ENCODE measurements around the gene MAGOH.

DNA sequence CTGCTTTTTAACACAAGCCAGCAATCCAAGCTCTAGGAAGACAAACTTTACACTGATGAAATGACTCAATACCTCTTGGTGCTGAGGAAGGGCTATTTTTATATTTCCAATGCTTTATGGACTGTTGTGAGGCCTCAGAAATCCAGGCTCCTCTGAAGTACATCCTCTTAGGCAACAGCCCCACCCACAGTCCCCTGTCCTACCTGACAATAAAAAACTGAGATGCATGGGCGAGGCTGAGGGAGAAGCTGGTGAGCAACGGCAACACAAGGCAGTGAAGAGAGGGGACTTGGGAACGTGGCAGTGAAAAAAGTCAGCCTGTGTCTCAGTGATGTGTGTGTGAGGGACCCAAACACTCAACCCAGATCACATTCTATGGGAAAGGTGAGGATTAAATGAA is 51.8 kb downstream of the MAGOH start:
- TF ChIP-seq, protein P1, sequence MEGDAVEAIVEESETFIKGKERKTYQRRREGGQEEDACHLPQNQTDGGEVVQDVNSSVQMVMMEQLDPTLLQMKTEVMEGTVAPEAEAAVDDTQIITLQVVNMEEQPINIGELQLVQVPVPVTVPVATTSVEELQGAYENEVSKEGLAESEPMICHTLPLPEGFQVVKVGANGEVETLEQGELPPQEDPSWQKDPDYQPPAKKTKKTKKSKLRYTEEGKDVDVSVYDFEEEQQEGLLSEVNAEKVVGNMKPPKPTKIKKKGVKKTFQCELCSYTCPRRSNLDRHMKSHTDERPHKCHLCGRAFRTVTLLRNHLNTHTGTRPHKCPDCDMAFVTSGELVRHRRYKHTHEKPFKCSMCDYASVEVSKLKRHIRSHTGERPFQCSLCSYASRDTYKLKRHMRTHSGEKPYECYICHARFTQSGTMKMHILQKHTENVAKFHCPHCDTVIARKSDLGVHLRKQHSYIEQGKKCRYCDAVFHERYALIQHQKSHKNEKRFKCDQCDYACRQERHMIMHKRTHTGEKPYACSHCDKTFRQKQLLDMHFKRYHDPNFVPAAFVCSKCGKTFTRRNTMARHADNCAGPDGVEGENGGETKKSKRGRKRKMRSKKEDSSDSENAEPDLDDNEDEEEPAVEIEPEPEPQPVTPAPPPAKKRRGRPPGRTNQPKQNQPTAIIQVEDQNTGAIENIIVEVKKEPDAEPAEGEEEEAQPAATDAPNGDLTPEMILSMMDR (conservative IDR thresholded peaks at IDR 0.05), result no peak
- TF ChIP-seq EZH2 (IDR thresholded peaks at IDR 0.05; ENCODE audit: low read depth), result no peak
